Activated naive CD4-positive, alpha-beta T cell treated with anti-CD3 and anti-CD28 coated beads, Interleukin-2, amount 10 ng/mL, durations not matched to agents 7 days and 5 days (primary cell): Measurements from ENCODE around the gene SPATA24.

Source experiments
- CTCF ChIA-PET: fragments of 350-600 bp; sonication (Branson Sonifier 250); formaldehyde crosslinking; loops from one replicate; lab custom pipeline; 2021; ENCODE audit warnings: antibody characterized with exemption; lab: Charles Lee
- DNase-seq: peaks from one replicate; pipeline ENCODE4 v3.0.0-alpha.2; 2020
- H3K27ac Mint-ChIP-seq: one replicate; pipeline ENCODE4 v1.8.0; 2021; ENCODE audit warnings: mild to moderate bottlenecking, moderate library complexity, mixed read lengths
- H3K27me3 Mint-ChIP-seq: one replicate; pipeline ENCODE4 v1.8.0; 2021; ENCODE audit warnings: mild to moderate bottlenecking, mixed read lengths
- H3K36me3 Mint-ChIP-seq: one replicate; pipeline ENCODE4 v1.8.0; 2021; ENCODE audit warnings: mixed read lengths
- H3K4me1 Mint-ChIP-seq: one replicate; pipeline ENCODE4 v1.8.0; 2021; ENCODE audit warnings: mixed read lengths
- H3K4me3 Mint-ChIP-seq: one replicate; pipeline ENCODE4 v1.8.0; 2021; ENCODE audit warnings: mild to moderate bottlenecking, moderate library complexity, mixed read lengths
- H3K9me3 Mint-ChIP-seq: one replicate; pipeline ENCODE4 v1.8.0; 2021; ENCODE audit warnings: mixed read lengths

SPATA24 gene

DNA sequence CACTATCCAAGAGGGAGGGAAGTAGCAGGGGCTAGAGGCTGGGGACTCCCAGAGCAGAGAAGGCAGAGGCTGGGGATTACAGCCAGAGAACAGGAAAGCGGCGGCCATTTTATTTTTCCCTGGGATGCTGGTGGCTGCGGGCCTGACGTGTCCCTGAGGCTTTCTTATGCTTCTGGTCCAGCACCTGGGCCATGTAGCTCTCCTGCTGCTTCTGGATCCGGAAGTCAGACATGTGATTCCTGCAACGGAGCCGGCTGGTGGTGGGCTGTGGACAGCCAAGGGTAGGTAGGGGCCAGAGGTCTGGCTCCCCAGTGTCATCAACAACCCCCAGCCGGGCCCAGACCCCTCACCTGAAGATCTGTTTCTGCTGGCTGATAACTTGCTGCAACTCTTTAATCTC is 7.2 kb downstream of the SPATA24 start:
- H3K27me3 Mint-ChIP-seq = peaks cover 30% of the 10 kb centered on the region
- H3K9me3 Mint-ChIP-seq = no peaks in the 10 kb centered on the region
- CTCF ChIA-PET = interaction anchor here (1.3 to 1.6 kb wide), 2 partner anchors 14 to 117 kb away, joined by 3 read pairs; no protein-coding TSS in a partner anchor
- H3K4me1 Mint-ChIP-seq = peaks cover 36% of the 10 kb centered on the region
- H3K27ac Mint-ChIP-seq = peak overlapping the region; percentile 55
- H3K36me3 Mint-ChIP-seq = peaks cover 8% of the 10 kb centered on the region
- no peak overlapping the region for H3K4me3 Mint-ChIP-seq
- DNase-seq = no peak

DNA sequence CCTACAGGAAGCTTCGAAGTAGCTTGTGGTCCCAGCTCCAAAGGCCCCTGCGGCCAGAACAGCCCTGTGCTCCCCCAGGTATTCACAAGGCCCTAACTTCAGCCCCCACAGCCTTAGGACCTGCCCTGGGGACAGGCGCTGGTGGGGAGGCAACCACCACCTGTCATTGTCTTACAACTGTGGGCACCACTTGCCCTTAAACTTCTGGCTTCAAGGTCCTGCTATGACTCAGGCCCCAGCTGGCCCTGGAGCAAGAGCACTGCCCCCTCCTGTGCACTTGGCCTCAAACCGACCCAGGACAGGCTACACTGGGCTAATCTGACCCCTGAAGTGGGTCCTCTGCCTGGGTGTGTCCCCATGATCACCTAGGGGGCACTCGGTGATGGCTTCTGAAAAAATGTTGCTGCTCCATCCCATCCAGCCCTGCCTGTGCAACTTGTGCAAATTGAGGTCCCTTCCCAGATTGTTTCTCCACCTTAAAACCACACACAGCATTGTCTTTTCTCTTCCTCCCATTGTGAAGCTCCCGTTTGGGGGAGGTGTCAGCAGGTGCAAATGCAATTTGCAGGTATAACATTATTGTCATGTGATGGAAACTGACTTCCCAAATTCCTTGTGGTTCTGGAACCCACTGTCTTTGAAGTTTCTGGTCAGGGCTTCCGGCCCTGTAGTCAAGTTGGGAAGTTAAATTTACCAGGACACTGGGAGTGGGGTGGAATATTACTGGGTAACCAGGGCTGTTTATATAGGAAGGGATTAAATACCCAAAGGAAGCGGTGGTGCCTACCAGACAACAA is 7.8 kb downstream of the SPATA24 start:
- DNase-seq = no peak
- Mint-ChIP-seq H3K27ac (peak overlapping the region; percentile 55), H3K36me3 (peaks cover 4% of the 10 kb centered on the region), H3K4me1 (peaks cover 42% of the 10 kb centered on the region), H3K4me3 (peak overlapping the region; percentile 8), H3K27me3 (peaks cover 30% of the 10 kb centered on the region), H3K9me3 (no peaks in the 10 kb centered on the region)
- CTCF ChIA-PET = interaction anchor here (1.3 to 1.6 kb wide), 2 partner anchors 15 to 118 kb away, joined by 3 read pairs; no protein-coding TSS in a partner anchor

DNA sequence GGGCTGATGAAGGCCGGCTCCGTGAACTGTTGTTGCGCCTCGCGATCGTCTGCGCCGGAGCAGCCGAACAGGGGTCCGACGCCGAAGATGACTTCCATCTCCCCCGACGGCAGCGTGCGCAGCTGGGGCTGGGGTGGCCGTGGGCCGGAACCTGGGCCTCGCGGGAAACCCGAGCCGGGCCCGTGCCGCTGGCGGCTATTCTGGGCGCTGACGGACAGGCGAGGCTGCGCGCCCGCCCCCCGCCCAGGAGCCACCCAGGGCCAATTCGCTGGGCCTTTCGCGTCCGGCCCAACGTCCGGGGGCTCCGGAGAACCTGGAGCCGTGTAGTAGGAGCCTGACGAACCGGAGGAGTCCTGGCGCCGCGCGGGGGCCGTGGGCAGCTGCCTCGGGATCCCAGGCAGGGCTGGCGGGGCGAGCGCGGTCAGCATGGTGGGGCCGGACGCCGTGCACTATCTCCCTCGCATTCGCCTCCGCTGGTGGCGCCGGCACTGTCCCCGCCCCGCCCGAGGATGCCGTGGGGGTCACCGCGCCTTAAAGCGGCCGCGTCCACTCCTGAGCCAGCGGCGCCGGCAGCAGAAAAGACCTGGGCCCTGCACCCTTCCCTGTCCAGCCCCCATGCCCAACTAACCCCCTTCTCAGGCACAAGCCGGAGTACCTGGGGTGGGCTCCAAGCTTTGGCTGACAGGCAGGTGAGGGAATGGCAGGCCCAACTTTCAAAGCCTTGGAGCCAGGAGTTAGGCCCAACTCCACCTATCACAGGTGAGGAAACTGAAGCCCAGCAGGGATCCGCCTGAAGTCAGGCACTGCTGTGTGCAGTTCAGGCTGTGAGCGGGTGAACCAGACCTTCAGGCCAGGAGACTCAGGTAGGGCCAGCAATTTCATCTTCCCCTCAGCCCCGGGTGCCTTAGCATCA is 9.0 kb downstream of the SPATA24 start, which contains the start of gene PROB1:
Gene PROB1 (minus strand): TSS at position 451 of the 913 bp plus-strand sequence. CDS start 23 bp downstream, at position 428.
- DNase-seq = no peak
- Mint-ChIP-seq H3K4me3 (peak within 1 kb of the TSS; percentile 87), H3K4me1 (peaks cover 54% of the 10 kb centered on the region), H3K27me3 (peaks cover 30% of the 10 kb centered on the region), H3K36me3 (peaks cover 4% of the 10 kb centered on the region), H3K27ac (no peak within 1 kb of the TSS), H3K9me3 (no peaks in the 10 kb centered on the region)
- CTCF ChIA-PET = interaction anchor here (0.9 to 1.5 kb wide), 4 partner anchors 16 to 119 kb away, joined by 3 to 4 read pairs (median 3); no protein-coding TSS in a partner anchor

DNA sequence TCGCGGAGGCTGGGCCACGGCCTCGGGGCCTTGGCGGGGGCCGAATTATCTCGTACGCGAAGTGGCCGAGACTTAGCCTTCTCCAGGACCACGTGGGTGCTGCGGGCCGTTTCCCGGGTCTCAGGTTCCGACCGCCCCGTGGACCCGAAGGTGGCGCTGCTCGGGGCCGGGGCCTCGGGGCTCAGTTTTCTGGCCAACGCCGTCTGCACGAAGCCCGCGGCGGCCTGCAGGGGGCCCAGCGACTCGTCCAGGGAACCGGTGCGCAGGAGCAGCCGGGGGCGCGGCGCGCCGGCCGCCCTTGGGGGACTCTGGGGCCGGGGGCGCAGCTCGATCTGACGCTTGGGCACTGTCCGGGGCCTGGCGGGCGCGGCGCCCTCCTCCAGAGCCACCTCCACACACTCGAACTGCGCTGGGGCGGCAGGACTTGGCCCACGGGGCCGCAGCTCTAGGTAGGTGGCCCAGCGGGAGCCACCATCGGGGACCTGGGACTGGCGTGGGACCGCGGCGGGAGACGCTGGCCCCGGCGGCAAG is 9.7 kb downstream of the SPATA24 start:
- Mint-ChIP-seq H3K4me3 (peak overlapping the region; percentile 87), H3K9me3 (no peaks in the 10 kb centered on the region), H3K4me1 (peaks cover 61% of the 10 kb centered on the region), H3K27ac (no peak overlapping the region), H3K27me3 (peaks cover 30% of the 10 kb centered on the region), H3K36me3 (peaks cover 1% of the 10 kb centered on the region)
- DNase-seq = peak; percentile 68
- CTCF ChIA-PET = interaction anchor here (0.9 to 1.5 kb wide), 3 partner anchors 25 to 120 kb away, joined by 3 to 4 read pairs (median 3); no protein-coding TSS in a partner anchor

DNA sequence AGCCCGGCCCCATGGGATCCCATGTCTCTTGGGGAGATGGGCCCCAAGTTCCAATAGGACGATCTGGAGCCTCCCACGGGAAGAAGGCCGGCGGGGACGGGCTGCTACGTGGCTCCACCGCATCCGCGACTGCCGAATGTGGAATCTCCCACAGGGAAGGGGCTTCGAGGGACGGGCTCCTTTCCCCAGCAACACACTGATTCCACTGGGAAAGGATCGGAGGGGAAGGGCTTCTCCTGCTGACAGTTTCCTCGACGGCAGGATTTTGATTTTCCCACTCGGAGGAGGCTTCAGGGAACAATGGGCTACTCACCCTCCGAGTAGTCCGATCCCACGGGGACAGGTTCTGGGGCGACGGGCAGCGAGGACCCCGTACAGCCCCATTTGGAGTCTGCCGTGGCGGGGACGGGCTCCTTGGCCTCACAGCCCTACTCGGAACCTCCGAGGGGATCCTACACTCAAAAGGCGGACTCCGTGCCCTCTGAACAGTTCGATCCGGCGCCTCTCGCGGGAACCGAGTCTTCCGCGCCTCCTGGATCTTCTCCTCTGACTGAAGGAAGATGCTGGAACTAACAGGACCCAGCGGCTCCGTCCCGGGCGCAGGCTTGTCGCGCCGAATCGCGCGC is 10.3 kb downstream of the SPATA24 start:
- Mint-ChIP-seq H3K27ac (peak overlapping the region; percentile 87), H3K4me3 (peak overlapping the region; percentile 87), H3K9me3 (no peaks in the 10 kb centered on the region), H3K4me1 (peaks cover 66% of the 10 kb centered on the region), H3K27me3 (peaks cover 30% of the 10 kb centered on the region), H3K36me3 (peaks cover 1% of the 10 kb centered on the region)
- CTCF ChIA-PET = interaction anchor here (0.9 to 3.4 kb wide), 5 partner anchors 9 to 120 kb away, joined by 3 to 13 read pairs (median 4); partner anchors contain the start of gene PAIP2
- DNase-seq = no peak

DNA sequence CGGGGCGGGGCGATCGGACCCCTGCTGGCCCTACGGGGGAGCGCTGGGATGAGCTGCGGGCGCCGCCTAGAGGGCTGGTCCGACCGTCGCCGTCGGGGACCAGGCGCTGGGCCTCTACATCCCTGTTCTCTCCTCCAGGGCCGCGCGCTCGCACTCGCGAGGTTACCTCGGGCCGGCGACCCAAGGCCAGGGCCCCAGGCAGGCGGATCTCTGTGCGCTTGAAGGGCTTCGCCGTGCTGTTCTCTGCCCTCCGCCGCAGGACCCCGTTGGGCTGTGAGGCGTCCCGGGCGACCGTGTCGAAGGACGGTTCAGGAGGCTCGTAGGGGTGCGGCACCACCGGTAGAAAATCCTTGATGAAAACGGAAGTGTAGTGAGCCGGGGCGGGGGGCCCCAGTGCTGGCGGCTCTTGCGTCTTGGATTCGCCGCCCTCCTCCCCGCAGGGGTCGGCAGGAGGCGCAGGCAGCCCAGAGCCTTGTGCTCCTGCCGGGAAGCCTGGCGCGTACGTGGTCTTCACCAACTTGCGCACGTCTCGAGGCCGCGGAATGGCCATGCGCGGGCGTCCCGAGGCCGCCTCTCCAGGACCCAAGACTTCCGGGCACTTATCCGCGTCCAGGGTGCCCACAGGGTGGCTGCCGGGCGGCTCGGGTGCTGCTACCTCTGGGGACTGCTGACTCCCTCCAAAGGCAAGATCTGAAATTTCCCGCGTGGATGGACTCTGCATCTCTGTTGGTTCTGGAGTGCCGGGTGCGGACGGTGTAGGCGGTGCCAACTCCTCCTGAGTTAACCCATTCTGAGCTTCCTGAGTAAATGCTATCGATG is 11.0 kb downstream of the SPATA24 start:
- peak overlapping the region; percentile 87 for H3K4me3 Mint-ChIP-seq
- peaks cover 72% of the 10 kb centered on the region for H3K4me1 Mint-ChIP-seq
- peaks cover 30% of the 10 kb centered on the region for H3K27me3 Mint-ChIP-seq
- CTCF ChIA-PET = interaction anchor here (1.0 to 3.4 kb wide), 4 partner anchors 10 to 52 kb away, joined by 3 to 13 read pairs (median 4); partner anchors contain the start of gene PAIP2
- no peaks in the 10 kb centered on the region for H3K9me3 Mint-ChIP-seq
- DNase-seq = peak; percentile 88
- peaks cover 1% of the 10 kb centered on the region for H3K36me3 Mint-ChIP-seq
- peak overlapping the region; percentile 87 for H3K27ac Mint-ChIP-seq

DNA sequence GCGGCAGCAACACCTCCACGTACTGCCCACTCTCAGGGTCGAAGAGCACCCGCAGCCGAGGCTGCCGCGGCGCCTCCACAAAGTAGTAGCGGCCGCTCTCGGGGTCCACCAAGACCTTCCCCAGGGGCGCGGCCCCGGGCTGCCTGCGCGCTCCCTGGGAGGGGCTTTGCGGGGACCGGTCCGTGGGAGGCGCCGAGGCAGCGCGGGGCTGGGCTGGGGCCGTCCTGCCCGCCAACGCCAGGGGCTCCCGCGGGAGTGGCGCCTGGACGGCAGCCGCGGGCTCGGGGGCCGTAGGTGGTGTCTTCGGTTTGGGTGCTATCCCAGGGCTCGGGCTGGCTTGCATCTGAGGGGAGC is 11.6 kb downstream of the SPATA24 start:
- Mint-ChIP-seq H3K36me3 (peaks cover 1% of the 10 kb centered on the region), H3K4me1 (peaks cover 70% of the 10 kb centered on the region)

DNA sequence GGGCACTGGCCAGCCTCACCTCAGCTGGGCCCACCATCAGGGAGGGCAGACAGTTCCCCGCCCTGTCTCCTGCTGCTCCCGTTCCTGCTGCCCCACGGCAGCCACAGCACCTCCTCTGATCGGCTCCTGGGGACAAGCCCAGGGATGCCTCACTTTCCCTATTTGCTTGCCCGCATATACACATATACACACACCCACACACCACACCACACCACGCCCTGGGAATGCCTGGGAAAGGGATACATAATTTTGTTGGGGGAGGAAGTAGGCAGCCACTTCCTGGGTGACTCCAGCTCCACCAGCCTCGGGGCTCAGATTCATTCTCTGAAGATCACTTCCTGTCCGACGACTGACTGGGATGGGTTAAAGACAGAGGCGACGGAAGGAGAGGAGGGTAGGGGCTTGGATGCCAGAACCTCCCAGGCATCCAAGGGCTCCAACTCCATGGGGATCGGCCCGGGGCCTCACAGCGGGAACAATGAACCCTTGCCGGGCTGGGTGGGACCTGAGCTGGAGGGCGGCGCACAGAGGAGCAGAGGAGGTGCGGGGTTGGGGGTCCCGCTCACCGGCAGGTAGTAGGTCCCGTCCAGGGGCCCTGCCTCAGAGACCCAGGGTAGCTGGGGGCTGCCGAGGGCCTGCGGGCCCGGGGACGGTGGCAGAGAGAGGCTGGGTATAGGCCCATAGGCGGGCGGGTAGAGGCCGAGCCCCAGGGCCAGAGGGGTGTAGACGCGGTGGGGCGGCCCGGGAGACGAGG is 12.1 kb downstream of the SPATA24 start:
- H3K27ac Mint-ChIP-seq = peak overlapping the region; percentile 92
- H3K9me3 Mint-ChIP-seq = no peaks in the 10 kb centered on the region
- H3K4me1 Mint-ChIP-seq = peaks cover 65% of the 10 kb centered on the region
- peak overlapping the region; percentile 86 for H3K4me3 Mint-ChIP-seq
- CTCF ChIA-PET = interaction anchor here (0.5 to 3.4 kb wide), 11 partner anchors 11 to 170 kb away, joined by 3 to 13 read pairs (median 3); partner anchors contain the start of genes PAIP2 and UBE2D2
- peaks cover 1% of the 10 kb centered on the region for H3K36me3 Mint-ChIP-seq
- H3K27me3 Mint-ChIP-seq = peaks cover 30% of the 10 kb centered on the region
- DNase-seq = peak; percentile 40

More for the DNA sequence above, 11.6 kb downstream of the SPATA24 start:
- H3K4me3 Mint-ChIP-seq = peak overlapping the region; percentile 87
- H3K27ac Mint-ChIP-seq = peak overlapping the region; percentile 87
- H3K9me3 Mint-ChIP-seq = no peaks in the 10 kb centered on the region
- H3K27me3 Mint-ChIP-seq = peaks cover 30% of the 10 kb centered on the region
- CTCF ChIA-PET = interaction anchor here (0.8 to 3.4 kb wide), 8 partner anchors 10 to 169 kb away, joined by 3 to 13 read pairs (median 4); partner anchors contain the start of genes PAIP2 and UBE2D2
- DNase-seq = no peak

DNA sequence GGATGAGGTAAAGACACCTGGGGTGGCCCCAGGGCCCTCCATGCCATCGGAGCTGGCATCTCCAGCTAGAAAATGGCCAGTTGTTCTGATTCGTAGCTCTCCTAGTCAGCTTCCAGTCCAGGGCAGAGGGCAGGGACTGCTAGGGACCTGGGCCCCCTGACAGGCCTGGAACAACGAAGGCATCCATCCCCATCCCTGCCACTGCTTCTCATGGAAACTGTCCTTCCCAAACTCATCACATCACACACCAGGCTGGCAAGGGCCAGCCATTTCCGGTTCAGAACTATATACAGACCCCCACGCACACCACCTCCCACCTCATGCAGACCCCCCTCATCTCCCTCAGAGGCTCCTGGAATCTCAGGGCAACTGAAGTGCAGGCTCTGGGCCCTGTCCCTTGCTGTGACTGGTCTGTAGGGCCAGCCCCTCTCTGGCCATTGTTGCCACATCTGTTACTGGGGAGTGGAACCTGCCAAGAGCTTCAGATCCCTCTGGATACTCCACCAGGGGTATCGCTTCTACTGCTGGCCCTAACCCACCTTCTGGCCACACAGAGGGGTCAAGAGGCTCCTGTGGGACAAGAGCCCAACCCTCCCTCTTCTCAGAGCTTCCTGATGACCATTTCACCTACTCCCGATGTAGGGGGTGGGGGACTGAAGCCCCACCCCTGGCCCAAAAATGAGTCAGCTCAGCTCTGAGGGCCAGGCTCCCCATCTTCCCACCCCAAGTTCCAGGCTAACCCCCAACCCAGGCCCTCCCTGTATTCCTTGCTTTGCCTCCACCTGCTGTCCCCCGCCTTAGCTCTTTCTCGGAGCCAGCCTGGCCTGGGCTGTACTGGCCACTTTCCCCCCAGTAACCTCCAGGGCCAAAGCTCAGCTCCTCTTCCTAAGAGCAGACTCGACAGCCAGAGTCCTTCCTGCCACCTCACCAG is 13.0 kb downstream of the SPATA24 start:
- no peaks in the 10 kb centered on the region for H3K9me3 Mint-ChIP-seq
- H3K27me3 Mint-ChIP-seq = peaks cover 30% of the 10 kb centered on the region
- peak overlapping the region; percentile 92 for H3K27ac Mint-ChIP-seq
- H3K36me3 Mint-ChIP-seq = no peaks in the 10 kb centered on the region
- peak overlapping the region; percentile 86 for H3K4me3 Mint-ChIP-seq
- CTCF ChIA-PET = interaction anchor here (0.5 to 3.4 kb wide), 9 partner anchors 12 to 171 kb away, joined by 3 to 13 read pairs (median 3); partner anchors contain the start of genes PAIP2 and UBE2D2
- DNase-seq = no peak
- H3K4me1 Mint-ChIP-seq = peaks cover 62% of the 10 kb centered on the region

DNA sequence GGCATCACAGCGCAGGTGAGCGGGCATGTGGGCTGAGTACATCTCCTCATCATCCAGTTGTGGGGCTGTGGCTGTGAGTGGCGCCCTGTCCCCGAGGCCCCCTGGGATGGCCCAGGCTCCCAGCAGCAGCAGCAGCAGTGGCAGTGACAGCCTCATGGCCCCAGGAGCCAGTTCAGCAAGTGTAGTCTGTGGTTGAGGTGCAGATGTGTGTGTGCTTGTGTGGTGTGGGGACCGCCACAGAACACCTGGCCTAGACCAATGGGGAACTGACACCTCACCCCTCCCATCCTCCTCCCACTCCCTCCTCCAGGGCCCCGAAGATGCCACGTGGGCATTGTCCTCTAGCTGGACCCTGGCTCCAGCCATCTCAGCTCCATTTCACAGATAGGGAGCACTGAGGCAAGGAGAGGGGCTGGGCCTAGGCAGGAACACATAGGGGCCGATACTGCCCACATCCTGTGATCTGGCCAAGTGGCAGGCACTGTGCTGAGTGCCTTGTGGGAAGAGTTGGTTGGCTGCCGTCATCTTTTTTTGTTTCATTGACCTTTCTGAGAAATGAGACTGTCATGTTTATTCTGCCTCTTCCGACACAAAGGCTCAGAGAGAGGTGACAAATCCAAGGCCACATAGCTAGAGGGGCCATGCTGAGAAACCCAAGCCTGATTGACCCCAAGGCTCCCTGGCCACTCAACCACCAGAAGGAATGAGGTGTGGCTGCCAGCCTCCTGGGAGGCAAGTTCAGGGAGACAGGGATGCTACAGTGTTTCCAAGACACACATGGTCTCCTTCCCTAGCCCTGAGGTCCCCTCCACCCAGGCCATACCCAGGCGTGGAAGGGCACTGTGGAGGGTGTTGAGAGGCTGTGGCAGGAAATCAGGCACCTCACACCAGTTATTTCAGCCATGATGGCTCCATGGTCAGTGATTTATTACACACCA is 13.9 kb downstream of the SPATA24 start, which contains the start of gene MZB1:
Gene MZB1 (minus strand): TSS at position 213 of the 938 bp plus-strand sequence. CDS start 57 bp downstream, at position 156.
- CTCF ChIA-PET = interaction anchor here (1.4 to 3.4 kb wide), 5 partner anchors 13 to 117 kb away, joined by 3 to 13 read pairs (median 7); partner anchors contain the start of gene PAIP2
- no peaks in the 10 kb centered on the region for H3K36me3 Mint-ChIP-seq
- peaks cover 24% of the 10 kb centered on the region for H3K27me3 Mint-ChIP-seq
- H3K4me3 Mint-ChIP-seq = peak within 1 kb of the TSS; percentile 56
- H3K9me3 Mint-ChIP-seq = no peaks in the 10 kb centered on the region
- H3K27ac Mint-ChIP-seq = peak within 1 kb of the TSS; percentile 92
- H3K4me1 Mint-ChIP-seq = peaks cover 67% of the 10 kb centered on the region
- DNase-seq = peak; percentile 70
